Frontal cortex (tissue), 4 donors: ENCODE results near the gene CRACDL. TPM values are rescaled to one million over a fixed set of nuclear protein-coding genes. Genes with fewer than 3 reads are reported as not detected.

Experiments
- DNase-seq, 2 donors: peaks; one replicate each; pipeline ENCODE4 v3.0.0; 2012; ENCODE audit warnings: low spot score in 2 of 2
- FAIRE-seq: peaks from 2 replicates; lab custom pipeline; 2012; peaks lifted over from hg19 to GRCh38; lab: Jason Lieb, UNC
- total RNA-seq: library from RNA; depleted of rRNA; stranded (reverse); fragments of >200 nt; gene quantifications from one replicate; pipeline ENCODE4 v1.2.3, GENCODE V29; 2014
- donor health status: control.
- donor health status: control.
- donor health status: control.

CRACDL gene
- total RNA-seq, result 2.0 TPM

GRCh38 chr2:98935777-98936352, at the start of gene CRACDL:
Gene CRACDL, minus strand, starts transcription at chr2:98936225. Its CDS starts 89,425 bp downstream, at chr2:98846800.
- FAIRE-seq (no peak), DNase-seq (peak in 1 of 2 donors; percentile 43)

GRCh38 chr2:98975611-98976010, 39.6 kb upstream of the CRACDL start:
- FAIRE-seq, result no peak

GRCh38 chr2:98972582-98973167, 36.6 kb upstream of the CRACDL start:
- no peak for FAIRE-seq

More at GRCh38 chr2:98975611-98976010, 39.6 kb upstream of the CRACDL start:
- no peak for DNase-seq

GRCh38 chr2:98959810-98960507, 23.9 kb upstream of the CRACDL start:
- DNase-seq, result no peak
- FAIRE-seq, result no peak

More at GRCh38 chr2:98972582-98973167, 36.6 kb upstream of the CRACDL start:
- no peak for DNase-seq

- DNase-seq (no peak), FAIRE-seq (no peak)
Measured at GRCh38 chr2:98952966-98953365, 16.9 kb upstream of the CRACDL start.

GRCh38 chr2:98948956-98949739, 13.1 kb upstream of the CRACDL start:
- no peak for DNase-seq
- no peak for FAIRE-seq

GRCh38 chr2:98947554-98947953, 11.5 kb upstream of the CRACDL start:
- FAIRE-seq (no peak), DNase-seq (no peak)

GRCh38 chr2:98946855-98947254, 10.8 kb upstream of the CRACDL start:
- no peak for DNase-seq
- FAIRE-seq, result no peak

GRCh38 chr2:98944775-98945174, 8.8 kb upstream of the CRACDL start:
- FAIRE-seq, result no peak
- DNase-seq, result no peak

- FAIRE-seq (no peak), DNase-seq (no peak)
Measured at GRCh38 chr2:98940102-98940501, 4.1 kb upstream of the CRACDL start.

GRCh38 chr2:98937906-98938305, 1.9 kb upstream of the CRACDL start:
- DNase-seq, result peak in 1 of 2 donors; percentile 2

GRCh38 chr2:98936353-98937351, 627 bp upstream of the CRACDL start:
- peak in 1 of 2 donors; percentile 34 for DNase-seq
- FAIRE-seq, result no peak

More at GRCh38 chr2:98937906-98938305, 1.9 kb upstream of the CRACDL start:
- no peak for FAIRE-seq

GRCh38 chr2:98935111-98935770, 784 bp downstream of the CRACDL start:
- DNase-seq (no peak), FAIRE-seq (no peak)

- FAIRE-seq (no peak), DNase-seq (no peak)
Measured at GRCh38 chr2:98932778-98933343, 3.2 kb downstream of the CRACDL start.

GRCh38 chr2:98932164-98932563, 3.9 kb downstream of the CRACDL start:
- FAIRE-seq (no peak), DNase-seq (no peak)

- DNase-seq, result no peak
- no peak for FAIRE-seq
Measured at GRCh38 chr2:98931596-98931995, 4.4 kb downstream of the CRACDL start.

GRCh38 chr2:98929920-98930319, 6.1 kb downstream of the CRACDL start:
- no peak for FAIRE-seq
- DNase-seq, result no peak

GRCh38 chr2:98928242-98928641, 7.8 kb downstream of the CRACDL start:
- no peak for DNase-seq
- FAIRE-seq, result no peak
